HG02759 (cell line): ENCODE data around the gene OPRD1.

Experiments used
- ATAC-seq: cut with Tn5 transposase; IDR thresholded peaks from one replicate; pipeline ENCODE4 v1.9.1; 2021; ENCODE audit warnings: mild to moderate bottlenecking, moderate library complexity; ENCODE audit not compliant: unreplicated experiment

OPRD1 gene

DNA sequence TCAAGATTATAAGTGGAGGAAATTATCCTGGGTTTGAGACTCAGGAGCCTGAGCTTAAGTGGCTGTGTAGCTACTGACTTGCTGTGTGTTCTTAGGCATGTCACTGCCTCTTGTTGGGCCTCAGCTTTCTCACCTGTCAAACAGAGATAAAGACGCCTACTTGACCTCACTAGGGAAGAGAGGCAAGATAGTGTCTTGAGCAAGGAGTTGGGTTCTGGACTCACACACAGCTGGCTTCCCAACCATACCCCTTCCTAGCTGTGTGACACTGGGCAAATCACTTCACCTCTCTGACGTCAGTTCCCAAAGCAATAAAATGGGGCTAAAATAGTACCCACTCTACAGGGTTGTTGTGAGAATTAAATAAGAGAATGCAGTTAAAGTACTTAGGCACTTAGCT is 90.8 kb downstream of the OPRD1 start:
- ATAC-seq: no peak

- no peak for ATAC-seq
Measured at GRCh38 chr1:28905921-28906666, 94.1 kb downstream of the OPRD1 start.

DNA sequence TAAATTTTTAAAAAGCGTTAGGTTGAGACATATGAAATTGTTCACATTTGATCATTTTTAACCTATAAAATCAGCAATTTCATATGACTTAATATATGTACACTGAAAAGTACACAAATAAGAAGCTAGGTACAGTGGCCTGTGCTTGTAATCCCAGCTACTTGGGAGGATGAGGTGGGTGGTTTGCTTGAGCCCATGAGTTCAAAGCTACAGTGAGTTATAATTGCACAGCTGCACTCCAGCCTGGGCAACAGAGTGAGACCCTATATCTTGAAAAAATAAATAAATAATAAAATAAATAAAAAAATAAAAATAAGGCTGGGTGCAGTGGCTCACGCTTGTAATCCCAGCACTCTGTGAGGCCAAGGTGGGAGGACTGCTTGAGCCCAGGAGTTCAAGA is 97.2 kb downstream of the OPRD1 start:
- no peak for ATAC-seq

DNA sequence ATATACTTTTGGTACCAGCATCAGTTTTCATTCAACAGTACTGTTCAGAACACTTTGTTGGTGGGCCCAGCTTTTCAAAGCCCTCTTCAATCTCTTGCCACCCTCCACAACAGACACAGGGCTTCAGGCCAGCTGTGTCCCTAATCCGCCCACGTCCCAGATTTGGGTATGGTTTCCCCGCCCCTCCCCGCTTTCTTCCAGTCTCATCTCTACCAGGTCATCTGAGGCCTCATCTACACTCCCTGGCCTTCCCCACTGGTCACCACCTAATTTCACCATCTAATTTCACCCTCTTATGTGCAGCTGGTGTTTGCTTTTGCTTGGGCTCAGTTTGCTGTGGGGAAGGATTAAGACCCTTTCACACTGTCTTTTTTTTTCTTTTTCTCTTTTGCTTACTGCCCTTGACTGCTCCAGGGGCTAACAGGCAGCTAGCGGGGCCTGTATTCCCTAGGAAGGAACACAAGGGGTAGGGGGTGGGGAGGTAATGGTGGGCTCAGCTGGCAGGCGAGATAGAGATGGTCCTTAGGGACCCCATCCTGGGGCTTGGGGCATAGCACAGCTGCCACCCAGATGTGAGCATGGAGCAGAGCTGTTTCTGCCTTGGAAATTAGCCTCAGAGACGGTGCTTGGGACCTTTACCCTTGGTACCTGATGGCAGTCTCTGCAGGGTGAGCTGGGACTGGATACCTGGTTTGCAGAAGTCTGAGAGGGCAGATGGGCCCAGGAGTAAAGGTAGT is 98.6 kb downstream of the OPRD1 start:
- no peak for ATAC-seq

- ATAC-seq: no peak
Measured at GRCh38 chr1:28913786-28914227, 101.8 kb downstream of the OPRD1 start.

DNA sequence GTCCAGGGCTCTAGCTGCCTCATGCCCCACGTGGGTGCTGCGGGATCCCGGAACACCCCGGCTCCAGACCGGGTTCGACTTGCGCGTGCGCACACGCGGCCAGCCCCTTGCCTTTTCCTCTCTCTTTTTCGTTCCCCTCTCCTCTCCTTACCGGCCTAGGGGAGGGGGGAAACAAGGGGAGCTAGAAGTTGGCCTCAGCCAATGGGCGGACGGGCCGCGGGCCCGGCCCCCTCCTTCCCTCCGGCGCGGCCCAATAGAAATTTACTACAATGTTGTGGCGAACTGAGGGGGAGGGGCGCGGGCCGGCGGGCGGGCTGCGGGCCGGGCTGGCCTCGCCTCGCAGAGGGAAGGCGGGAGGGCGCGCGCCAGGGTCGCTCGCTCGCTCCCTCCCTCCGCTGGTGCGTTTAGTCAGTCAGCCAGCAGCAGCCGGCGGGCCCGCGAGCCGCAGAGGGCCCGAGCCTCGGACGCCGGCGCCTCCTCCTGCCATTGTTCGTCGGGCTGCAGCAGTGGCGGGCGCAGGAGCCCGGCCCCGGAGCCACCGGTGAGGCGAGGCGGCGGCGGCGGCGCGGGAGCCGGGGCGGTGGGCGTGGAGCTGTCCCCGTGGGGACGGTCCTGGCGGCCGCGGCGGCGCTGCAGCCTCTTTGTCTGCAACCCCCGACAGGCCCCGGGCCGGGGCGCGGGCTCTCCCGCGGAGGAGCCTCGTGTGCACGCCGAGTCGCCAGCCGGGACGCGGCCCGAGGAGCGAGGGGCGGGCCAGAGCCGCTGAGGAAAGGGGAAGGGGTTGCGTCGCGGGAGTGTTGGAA is 102.5 kb downstream of the OPRD1 start, which contains the start of gene EPB41:
Gene EPB41 (plus strand): TSS at position 342 of the 803 bp plus-strand sequence. CDS start 72,869 bp downstream, outside the sequence.
- ATAC-seq: peak; percentile 89

DNA sequence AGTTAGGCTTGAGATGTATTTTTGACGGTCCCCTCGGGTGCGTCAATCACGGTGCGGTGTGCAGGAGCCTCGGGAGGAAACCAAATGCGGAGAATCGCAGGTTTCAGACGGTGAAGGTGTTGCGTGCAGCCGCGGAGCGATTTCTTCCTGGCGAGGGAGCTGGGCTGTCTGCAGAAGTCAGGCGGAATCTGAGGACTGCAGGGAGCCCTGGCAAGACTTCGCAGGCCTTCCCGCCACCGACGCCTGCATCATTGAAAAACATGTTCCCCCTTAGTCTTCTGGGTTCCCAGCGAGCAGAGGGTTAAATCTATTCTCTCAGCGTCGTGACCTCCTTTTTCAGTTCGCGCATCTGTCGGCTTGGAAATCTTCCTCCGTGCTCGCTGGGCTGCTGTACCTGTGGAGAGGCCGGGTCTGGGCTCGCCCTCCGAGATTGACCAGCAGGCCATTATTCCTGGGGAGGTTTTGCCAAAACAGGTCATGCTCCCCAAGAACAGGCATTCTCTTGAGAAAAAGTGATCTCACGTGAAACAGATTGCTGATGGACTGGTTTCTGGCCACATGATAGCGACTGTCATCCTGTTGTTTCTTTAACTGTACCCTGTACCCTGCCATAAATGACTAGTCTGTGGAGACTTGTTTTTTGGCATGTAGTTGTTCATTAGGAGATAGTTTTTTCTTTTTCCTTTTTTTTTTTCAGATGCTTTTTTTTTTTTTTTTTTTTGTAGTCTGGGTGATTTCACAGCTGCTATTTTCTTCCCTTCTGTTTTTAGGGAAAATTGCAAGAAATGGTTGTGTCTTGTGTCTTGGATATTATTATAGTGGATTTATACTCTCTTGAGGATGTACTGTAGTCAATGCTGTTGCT is 103.3 kb downstream of the OPRD1 start:
- peak; percentile 14 for ATAC-seq

- ATAC-seq: no peak
Measured at GRCh38 chr1:28917757-28918118, 105.8 kb downstream of the OPRD1 start.
